DND-41 (cell line): ENCODE results near the gene ERAP2.

Experiments used
- CTCF ChIP-seq: IDR thresholded peaks from 2 replicates; pipeline ENCODE4 v1.5.1; 2012; ENCODE audit warnings: borderline replicate concordance, low read length, moderate library complexity, mild to moderate bottlenecking; ENCODE audit not compliant: poor library complexity, severe bottlenecking; ENCODE audit errors: extremely low read depth
- EZH2 ChIP-seq: IDR thresholded peaks from 3 replicates; pipeline ENCODE4 v1.6.1; 2012; ENCODE audit warnings: borderline replicate concordance, low read depth, mild to moderate bottlenecking, moderate library complexity, low read length, inconsistent platforms; ENCODE audit not compliant: severe bottlenecking

- TF ChIP-seq CTCF (no peak), EZH2 (no peak)
Observed at GRCh38 chr5:96883871-96884270, 7.6 kb downstream of the ERAP2 start.
